ENCODE measurements around the gene REEP1. TPM values are rescaled to one million over a fixed set of nuclear protein-coding genes. Genes with fewer than 3 reads are reported as not detected.
A peak's percentile ranks its signal among the peaks of the same experiment; 100 is the strongest.

Gene REEP1
- total and polyA plus RNA-seq, 2 of the 13 experiments (the other 11 are each of a cell fraction or from before 2014, with no cell fraction given) = 0.27 TPM; not detected in 1

DNA sequence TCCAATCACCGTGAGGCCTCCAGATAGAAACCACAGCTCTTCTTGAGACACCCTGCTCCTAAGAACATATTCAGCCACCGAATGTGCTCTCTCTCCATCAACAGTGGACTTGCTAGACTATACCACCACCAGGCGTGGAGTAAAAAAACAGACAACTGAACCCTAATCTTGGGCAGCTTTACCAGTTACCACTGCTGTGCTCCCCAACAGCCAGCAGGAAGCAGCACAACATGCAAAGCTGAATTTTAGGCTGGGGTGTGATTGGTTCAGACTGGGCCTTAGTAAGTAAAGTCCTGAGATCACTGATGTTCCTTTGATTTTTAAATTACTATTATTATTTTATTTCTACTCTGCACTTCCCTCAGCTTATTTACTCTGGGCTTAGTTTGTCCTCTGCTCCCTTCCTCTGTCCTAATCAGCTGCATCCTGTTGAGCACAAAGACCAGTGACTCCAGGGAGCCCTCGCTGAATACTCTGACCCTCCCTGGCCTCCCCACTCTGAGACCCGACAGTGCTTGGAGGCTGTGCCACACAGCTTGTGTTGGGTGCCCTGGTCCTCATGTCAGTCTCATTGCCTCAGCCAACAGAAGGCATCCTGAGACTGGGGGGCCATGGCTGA lies 116.3 kb downstream of the REEP1 start (continued):
- TF ChIP-seq MYNN (CRISPR knock-in tag; IDR thresholded peaks at IDR 0.05; ENCODE audit: low read depth) (no peak), ZNF431 (CRISPR knock-in tag; IDR thresholded peaks at IDR 0.05; ENCODE audit: borderline replicate concordance, low read depth) (0 out of 2 replicates have a peak, but pooled peaks have one; percentile 20), CC2D1A (CRISPR knock-in tag; IDR thresholded peaks at IDR 0.05) (no peak), FOXP1 (IDR thresholded peaks at IDR 0.05) (no peak), FOXP1 (CRISPR knock-in tag; IDR thresholded peaks at IDR 0.05) (no peak), PHB2 (IDR thresholded peaks at IDR 0.05; ENCODE audit: partially characterized antibody) (no peak), JUNB (CRISPR knock-in tag; IDR thresholded peaks at IDR 0.05; ENCODE audit: borderline replicate concordance) (no peak), TGIF2 (CRISPR knock-in tag; IDR thresholded peaks at IDR 0.05) (no peak), ZNF598 (CRISPR knock-in tag; IDR thresholded peaks at IDR 0.05; ENCODE audit: borderline replicate concordance) (no peak), ZNF782 (CRISPR knock-in tag; IDR thresholded peaks at IDR 0.05; ENCODE audit: borderline replicate concordance) (no peak), ZNF644 (CRISPR knock-in tag; IDR thresholded peaks at IDR 0.05; ENCODE audit: low read depth) (no peak), SYNCRIP (IDR thresholded peaks at IDR 0.05; ENCODE audit: insufficient read depth, low read depth, low read length) (no peak), SKI (IDR thresholded peaks at IDR 0.05; ENCODE audit: partially characterized antibody) (no peak)
- TF ChIP-seq, protein P1, sequence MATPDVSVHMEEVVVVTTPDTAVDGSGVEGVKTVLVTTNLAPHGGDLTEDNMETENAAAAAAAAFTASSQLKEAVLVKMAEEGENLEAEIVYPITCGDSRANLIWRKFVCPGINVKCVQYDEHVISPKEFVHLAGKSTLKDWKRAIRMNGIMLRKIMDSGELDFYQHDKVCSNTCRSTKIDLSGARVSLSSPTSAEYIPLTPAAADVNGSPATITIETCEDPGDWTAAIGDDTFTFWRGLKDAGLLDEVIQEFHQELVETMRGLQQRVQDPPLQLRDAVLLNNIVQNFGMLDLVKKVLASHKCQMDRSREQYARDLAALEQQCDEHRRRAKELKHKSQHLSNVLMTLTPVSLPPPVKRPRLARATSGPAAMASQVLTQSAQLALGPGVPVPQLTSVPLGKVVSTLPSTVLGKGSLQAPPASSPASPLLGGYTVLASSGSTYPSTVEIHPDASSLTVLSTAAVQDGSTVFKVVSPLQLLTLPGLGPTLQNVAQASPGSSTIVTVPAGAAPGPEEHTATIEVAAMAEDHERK (CRISPR knock-in tag; IDR thresholded peaks at IDR 0.05; ENCODE audit: low read depth) = no peak
- TF ChIP-seq, protein P2, sequence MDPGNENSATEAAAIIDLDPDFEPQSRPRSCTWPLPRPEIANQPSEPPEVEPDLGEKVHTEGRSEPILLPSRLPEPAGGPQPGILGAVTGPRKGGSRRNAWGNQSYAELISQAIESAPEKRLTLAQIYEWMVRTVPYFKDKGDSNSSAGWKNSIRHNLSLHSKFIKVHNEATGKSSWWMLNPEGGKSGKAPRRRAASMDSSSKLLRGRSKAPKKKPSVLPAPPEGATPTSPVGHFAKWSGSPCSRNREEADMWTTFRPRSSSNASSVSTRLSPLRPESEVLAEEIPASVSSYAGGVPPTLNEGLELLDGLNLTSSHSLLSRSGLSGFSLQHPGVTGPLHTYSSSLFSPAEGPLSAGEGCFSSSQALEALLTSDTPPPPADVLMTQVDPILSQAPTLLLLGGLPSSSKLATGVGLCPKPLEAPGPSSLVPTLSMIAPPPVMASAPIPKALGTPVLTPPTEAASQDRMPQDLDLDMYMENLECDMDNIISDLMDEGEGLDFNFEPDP (CRISPR knock-in tag; conservative IDR thresholded peaks at IDR 0.05) = no peak
- TF ChIP-seq, protein P3, sequence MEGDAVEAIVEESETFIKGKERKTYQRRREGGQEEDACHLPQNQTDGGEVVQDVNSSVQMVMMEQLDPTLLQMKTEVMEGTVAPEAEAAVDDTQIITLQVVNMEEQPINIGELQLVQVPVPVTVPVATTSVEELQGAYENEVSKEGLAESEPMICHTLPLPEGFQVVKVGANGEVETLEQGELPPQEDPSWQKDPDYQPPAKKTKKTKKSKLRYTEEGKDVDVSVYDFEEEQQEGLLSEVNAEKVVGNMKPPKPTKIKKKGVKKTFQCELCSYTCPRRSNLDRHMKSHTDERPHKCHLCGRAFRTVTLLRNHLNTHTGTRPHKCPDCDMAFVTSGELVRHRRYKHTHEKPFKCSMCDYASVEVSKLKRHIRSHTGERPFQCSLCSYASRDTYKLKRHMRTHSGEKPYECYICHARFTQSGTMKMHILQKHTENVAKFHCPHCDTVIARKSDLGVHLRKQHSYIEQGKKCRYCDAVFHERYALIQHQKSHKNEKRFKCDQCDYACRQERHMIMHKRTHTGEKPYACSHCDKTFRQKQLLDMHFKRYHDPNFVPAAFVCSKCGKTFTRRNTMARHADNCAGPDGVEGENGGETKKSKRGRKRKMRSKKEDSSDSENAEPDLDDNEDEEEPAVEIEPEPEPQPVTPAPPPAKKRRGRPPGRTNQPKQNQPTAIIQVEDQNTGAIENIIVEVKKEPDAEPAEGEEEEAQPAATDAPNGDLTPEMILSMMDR (CRISPR knock-in tag; IDR thresholded peaks at IDR 0.05) = peak; percentile 92
- TF ChIP-seq, protein P4, sequence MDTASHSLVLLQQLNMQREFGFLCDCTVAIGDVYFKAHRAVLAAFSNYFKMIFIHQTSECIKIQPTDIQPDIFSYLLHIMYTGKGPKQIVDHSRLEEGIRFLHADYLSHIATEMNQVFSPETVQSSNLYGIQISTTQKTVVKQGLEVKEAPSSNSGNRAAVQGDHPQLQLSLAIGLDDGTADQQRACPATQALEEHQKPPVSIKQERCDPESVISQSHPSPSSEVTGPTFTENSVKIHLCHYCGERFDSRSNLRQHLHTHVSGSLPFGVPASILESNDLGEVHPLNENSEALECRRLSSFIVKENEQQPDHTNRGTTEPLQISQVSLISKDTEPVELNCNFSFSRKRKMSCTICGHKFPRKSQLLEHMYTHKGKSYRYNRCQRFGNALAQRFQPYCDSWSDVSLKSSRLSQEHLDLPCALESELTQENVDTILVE (CRISPR knock-in tag; IDR thresholded peaks at IDR 0.05) = no peak
- TF ChIP-seq, protein P5, sequence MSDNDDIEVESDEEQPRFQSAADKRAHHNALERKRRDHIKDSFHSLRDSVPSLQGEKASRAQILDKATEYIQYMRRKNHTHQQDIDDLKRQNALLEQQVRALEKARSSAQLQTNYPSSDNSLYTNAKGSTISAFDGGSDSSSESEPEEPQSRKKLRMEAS (IDR thresholded peaks at IDR 0.05) = no peak
- TF ChIP-seq, protein P6, sequence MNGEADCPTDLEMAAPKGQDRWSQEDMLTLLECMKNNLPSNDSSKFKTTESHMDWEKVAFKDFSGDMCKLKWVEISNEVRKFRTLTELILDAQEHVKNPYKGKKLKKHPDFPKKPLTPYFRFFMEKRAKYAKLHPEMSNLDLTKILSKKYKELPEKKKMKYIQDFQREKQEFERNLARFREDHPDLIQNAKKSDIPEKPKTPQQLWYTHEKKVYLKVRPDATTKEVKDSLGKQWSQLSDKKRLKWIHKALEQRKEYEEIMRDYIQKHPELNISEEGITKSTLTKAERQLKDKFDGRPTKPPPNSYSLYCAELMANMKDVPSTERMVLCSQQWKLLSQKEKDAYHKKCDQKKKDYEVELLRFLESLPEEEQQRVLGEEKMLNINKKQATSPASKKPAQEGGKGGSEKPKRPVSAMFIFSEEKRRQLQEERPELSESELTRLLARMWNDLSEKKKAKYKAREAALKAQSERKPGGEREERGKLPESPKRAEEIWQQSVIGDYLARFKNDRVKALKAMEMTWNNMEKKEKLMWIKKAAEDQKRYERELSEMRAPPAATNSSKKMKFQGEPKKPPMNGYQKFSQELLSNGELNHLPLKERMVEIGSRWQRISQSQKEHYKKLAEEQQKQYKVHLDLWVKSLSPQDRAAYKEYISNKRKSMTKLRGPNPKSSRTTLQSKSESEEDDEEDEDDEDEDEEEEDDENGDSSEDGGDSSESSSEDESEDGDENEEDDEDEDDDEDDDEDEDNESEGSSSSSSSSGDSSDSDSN (CRISPR knock-in tag; IDR thresholded peaks at IDR 0.05) = no peak
- TF ChIP-seq, protein P7, sequence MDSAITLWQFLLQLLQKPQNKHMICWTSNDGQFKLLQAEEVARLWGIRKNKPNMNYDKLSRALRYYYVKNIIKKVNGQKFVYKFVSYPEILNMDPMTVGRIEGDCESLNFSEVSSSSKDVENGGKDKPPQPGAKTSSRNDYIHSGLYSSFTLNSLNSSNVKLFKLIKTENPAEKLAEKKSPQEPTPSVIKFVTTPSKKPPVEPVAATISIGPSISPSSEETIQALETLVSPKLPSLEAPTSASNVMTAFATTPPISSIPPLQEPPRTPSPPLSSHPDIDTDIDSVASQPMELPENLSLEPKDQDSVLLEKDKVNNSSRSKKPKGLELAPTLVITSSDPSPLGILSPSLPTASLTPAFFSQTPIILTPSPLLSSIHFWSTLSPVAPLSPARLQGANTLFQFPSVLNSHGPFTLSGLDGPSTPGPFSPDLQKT (CRISPR knock-in tag; IDR thresholded peaks at IDR 0.05; ENCODE audit: borderline replicate concordance) = no peak
